HepG2 (cell line): Measurements from ENCODE around the gene TPRG1L. TPM values are rescaled to one million over a fixed set of nuclear protein-coding genes. Genes with fewer than 3 reads are reported as not detected.
A peak's percentile ranks its signal among the peaks of the same experiment; 100 is the strongest.

Source experiments
- EED ChIP-seq: sonication (generic); formaldehyde crosslinking; IDR thresholded peaks from 2 replicates; pipeline ENCODE4 v1.5.0; 2020; ENCODE audit warnings: mild to moderate bottlenecking, missing genetic modification reagents
- HOXA3 ChIP-seq: sonication (generic); formaldehyde crosslinking; IDR thresholded peaks from 2 replicates; pipeline ENCODE4 v1.5.0; 2020; ENCODE audit warnings: missing genetic modification reagents
- ISL2 ChIP-seq: sonication (generic); formaldehyde crosslinking; IDR thresholded peaks from 2 replicates; pipeline ENCODE4 v1.5.0; 2020; ENCODE audit warnings: missing genetic modification reagents
- MAZ ChIP-seq, 2 experiments: sonication (generic) in 1 of 2; formaldehyde crosslinking in 1 of 2; IDR thresholded peaks; 2 replicates each; pipeline versions ENCODE4 v1.5.0 to v1.6.1; 2012 to 2020; ENCODE audit warnings: low read depth in 2 of 2, mild to moderate bottlenecking in 2 of 2, borderline replicate concordance in 1 of 2, improper control_type of control experiment in 1 of 2, low read length in 1 of 2, missing genetic modification reagents in 1 of 2, moderate library complexity in 1 of 2
- MED8 ChIP-seq: sonication (generic); formaldehyde crosslinking; IDR thresholded peaks from 2 replicates; pipeline ENCODE4 v1.8.1; 2023; ENCODE audit warnings: mild to moderate bottlenecking, missing genetic modification reagents; ENCODE audit not compliant: insufficient replicate concordance
- MTF1 ChIP-seq: sonication (generic); formaldehyde crosslinking; IDR thresholded peaks from 2 replicates; pipeline ENCODE4 v1.5.0; 2020; ENCODE audit warnings: missing genetic modification reagents
- PRMT3 ChIP-seq: sonication (generic); formaldehyde crosslinking; IDR thresholded peaks from 2 replicates; pipeline ENCODE4 v1.8.1; 2022; ENCODE audit warnings: low read depth, mild to moderate bottlenecking, moderate library complexity, missing genetic modification reagents, borderline replicate concordance
- TEAD3 ChIP-seq: optimal IDR thresholded peaks from 2 replicates; pipeline ENCODE3; 2016; ENCODE audit warnings: borderline replicate concordance
- ZBTB1 ChIP-seq: sonication (generic); formaldehyde crosslinking; IDR thresholded peaks from 2 replicates; pipeline ENCODE4 v1.4.0; 2020; ENCODE audit warnings: missing genetic modification reagents, borderline replicate concordance
- ZBTB7B ChIP-seq: sonication (generic); formaldehyde crosslinking; IDR thresholded peaks from 2 replicates; pipeline ENCODE4 v1.4.0; 2020; ENCODE audit warnings: missing genetic modification reagents
- ZNF264 ChIP-seq: sonication (generic); formaldehyde crosslinking; IDR thresholded peaks from 2 replicates; pipeline ENCODE4 v1.4.0; 2020; ENCODE audit warnings: missing genetic modification reagents
- ZNF335 ChIP-seq: sonication (generic); formaldehyde crosslinking; IDR thresholded peaks from 2 replicates; pipeline ENCODE4 v1.4.0; 2020; ENCODE audit warnings: missing genetic modification reagents
- ZNF543 ChIP-seq: sonication (generic); formaldehyde crosslinking; IDR thresholded peaks from 2 replicates; pipeline ENCODE4 v1.4.0; 2020; ENCODE audit warnings: mild to moderate bottlenecking, missing genetic modification reagents
- ZNF562 ChIP-seq: sonication (generic); formaldehyde crosslinking; IDR thresholded peaks from 2 replicates; pipeline ENCODE4 v1.8.0; 2022; ENCODE audit warnings: missing genetic modification reagents, borderline replicate concordance
- ZNF746 ChIP-seq: sonication (generic); formaldehyde crosslinking; IDR thresholded peaks from 2 replicates; pipeline ENCODE4 v1.8.0; 2022; ENCODE audit warnings: mild to moderate bottlenecking, missing genetic modification reagents
- polyA plus RNA-seq, 8 experiments: library from polyadenylated mRNA; depleted of rRNA in 3 of 8; stranded (reverse) in 7 of 8; unstranded in 1 of 8; fragments of >200 nt; fragmentation: Illumina TruSeq in 4 of 8; extraction: Trizol in 4 of 8; gene quantifications; 2 replicates each; pipeline versions ENCODE4 v1.2.1 to v1.2.3, GENCODE V29; 2011 to 2016; ENCODE audit warnings: low read depth in 4 of 8, missing spikeins in 1 of 8, mixed read lengths in 1 of 8; ENCODE audit not compliant: insufficient read depth in 1 of 8
- total RNA-seq, 5 experiments: library from RNA; depleted of rRNA; stranded (reverse); fragments of >200 nt; fragmentation: Illumina TruSeq; extraction: Trizol; gene quantifications; 2 replicates each; pipeline ENCODE4 v1.2.3, GENCODE V29; 2016; ENCODE audit warnings: low read depth in 1 of 5
- TF ChIP-seq, protein P1 (sequence below): sonication (generic); formaldehyde crosslinking; IDR thresholded peaks from 2 replicates; pipeline ENCODE4 v1.4.0; 2020; ENCODE audit warnings: missing genetic modification reagents

The TPRG1L gene
- total and polyA plus RNA-seq, 2 of the 13 experiments (the other 11 are each of a cell fraction or from before 2014, with no cell fraction given) = 21.3 to 37.4 TPM

DNA sequence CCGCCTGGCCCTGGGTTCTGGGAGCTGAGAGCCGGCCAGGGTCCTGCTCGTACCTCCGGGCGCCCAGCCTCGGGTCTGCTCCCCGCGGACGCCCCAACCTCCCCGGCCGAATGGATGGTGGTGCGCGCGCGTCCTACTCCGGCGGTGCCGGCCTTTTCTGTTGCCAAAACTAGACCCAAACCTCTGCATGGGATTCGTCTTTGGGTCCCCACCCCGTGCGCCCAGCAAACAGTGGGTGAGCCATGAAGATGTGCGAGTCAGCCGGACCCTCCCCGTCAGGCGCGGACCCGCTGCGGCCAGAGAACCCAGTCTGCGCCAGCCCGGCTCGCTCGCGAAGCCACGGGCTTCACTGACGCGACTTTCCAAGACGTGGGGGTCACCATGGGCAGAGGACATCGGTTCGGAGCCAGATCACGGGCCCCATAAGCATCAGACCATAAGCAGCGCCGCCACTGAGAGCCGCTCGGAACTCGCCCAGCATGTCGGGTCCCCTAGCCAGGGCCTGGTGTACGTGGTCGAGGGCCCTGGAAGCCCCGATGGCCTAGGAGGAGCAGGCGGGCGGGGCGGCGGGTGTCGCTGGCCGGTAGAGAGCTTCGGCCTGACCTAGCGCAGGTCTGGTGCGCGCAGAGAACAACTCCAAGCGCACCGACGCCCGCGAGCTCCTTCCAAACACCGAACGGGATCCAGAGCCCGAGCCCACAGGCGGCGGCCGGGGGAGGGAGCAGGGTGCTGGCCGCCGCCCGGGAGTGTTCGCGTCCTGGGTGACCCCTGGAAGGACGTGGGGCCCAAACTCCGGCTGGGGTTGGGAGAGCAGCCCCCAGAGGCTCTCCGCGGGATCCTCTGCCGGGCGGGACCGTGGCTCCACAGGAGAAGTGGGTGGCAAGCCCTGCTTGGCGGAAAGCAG, 26.5 kb downstream of the TPRG1L start (continued):
- TF ChIP-seq PRMT3 (no peak), ZNF746 (CRISPR knock-in tag) (no peak), ZNF543 (CRISPR knock-in tag) (no peak), ZNF562 (CRISPR knock-in tag) (no peak), MAZ (IDR thresholded peaks at IDR 0.05; ENCODE audit: borderline replicate concordance, low read depth, low read length) (no peak), MAZ (CRISPR knock-in tag; IDR thresholded peaks at IDR 0.05; ENCODE audit: low read depth) (no peak), ISL2 (CRISPR knock-in tag) (no peak), MED8 (CRISPR knock-in tag) (no peak), ZNF264 (no peak), MTF1 (CRISPR knock-in tag) (no peak), ZBTB7B (CRISPR knock-in tag) (0 out of 2 replicates have a peak, but pooled peaks have one; percentile 39), EED (no peak), ZNF335 (CRISPR knock-in tag) (no peak), TEAD3 (no peak), HOXA3 (CRISPR knock-in tag) (peak; percentile 17; the same call in 1 of the 2 replicates), ZBTB1 (CRISPR knock-in tag) (no peak)
- TF ChIP-seq, protein P1, sequence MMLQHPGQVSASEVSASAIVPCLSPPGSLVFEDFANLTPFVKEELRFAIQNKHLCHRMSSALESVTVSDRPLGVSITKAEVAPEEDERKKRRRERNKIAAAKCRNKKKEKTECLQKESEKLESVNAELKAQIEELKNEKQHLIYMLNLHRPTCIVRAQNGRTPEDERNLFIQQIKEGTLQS = no peak
- TF ChIP-seq, all 625 proteins: peak for 13
